ENCODE measurements around the gene PIH1D1. TPM values are rescaled to one million over a fixed set of nuclear protein-coding genes. Genes with fewer than 3 reads are reported as not detected.
A peak's percentile ranks its signal among the peaks of the same experiment; 100 is the strongest.

PIH1D1 gene
- total and polyA plus RNA-seq, 12 donors: 15.7 to 60.0 (median 29.3) TPM

DNA sequence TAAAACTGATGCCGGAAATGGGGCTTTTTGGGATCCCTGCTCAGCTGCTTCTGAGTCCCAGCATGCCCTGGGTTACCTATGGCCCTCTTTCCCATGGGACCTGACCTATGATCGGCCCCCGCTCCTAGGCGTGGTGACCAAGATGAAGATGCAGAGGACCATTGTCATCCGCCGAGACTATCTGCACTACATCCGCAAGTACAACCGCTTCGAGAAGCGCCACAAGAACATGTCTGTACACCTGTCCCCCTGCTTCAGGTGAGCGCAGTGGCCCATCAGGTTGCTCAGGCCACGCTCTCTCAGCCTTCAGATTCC is 46.1 kb upstream of the PIH1D1 start:
- Histone ChIP-seq H3K4me1 (peaks cover 11 to 61% (median 49%) of the 10 kb centered on the region in 9 donors), H3K9me3 (no peaks in the 10 kb centered on the region), H3K27me3 (no peaks in the 10 kb centered on the region), H3K27ac (peak overlapping the region in 2 of 10 donors; percentile 95 to 99), H3K4me3 (peak overlapping the region in 7 of 10 donors; percentile 63 to 97 (median 83)), H3K36me3 (peaks cover 0 to 39% (median 33%) of the 10 kb centered on the region in 9 donors)
- ATAC-seq: no peak
- no peak for DNase-seq
- TF ChIP-seq, protein P1, sequence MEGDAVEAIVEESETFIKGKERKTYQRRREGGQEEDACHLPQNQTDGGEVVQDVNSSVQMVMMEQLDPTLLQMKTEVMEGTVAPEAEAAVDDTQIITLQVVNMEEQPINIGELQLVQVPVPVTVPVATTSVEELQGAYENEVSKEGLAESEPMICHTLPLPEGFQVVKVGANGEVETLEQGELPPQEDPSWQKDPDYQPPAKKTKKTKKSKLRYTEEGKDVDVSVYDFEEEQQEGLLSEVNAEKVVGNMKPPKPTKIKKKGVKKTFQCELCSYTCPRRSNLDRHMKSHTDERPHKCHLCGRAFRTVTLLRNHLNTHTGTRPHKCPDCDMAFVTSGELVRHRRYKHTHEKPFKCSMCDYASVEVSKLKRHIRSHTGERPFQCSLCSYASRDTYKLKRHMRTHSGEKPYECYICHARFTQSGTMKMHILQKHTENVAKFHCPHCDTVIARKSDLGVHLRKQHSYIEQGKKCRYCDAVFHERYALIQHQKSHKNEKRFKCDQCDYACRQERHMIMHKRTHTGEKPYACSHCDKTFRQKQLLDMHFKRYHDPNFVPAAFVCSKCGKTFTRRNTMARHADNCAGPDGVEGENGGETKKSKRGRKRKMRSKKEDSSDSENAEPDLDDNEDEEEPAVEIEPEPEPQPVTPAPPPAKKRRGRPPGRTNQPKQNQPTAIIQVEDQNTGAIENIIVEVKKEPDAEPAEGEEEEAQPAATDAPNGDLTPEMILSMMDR (IDR thresholded peaks at IDR 0.05): no peak
- WGBS, 2 donors: 91 to 94% methylated on average over 12 of the region's 12 CpGs
- intact Hi-C loops (cut with DNase I): loop anchor here in 3 of 10 donors (5.0 kb wide), 3 partner anchors 75 to 380 kb away; partner anchors contain the start of genes AKT1S1 (in 1 of the 3), PRMT1 (in 1 of the 3) and TBC1D17 (in 1 of the 3)

DNA sequence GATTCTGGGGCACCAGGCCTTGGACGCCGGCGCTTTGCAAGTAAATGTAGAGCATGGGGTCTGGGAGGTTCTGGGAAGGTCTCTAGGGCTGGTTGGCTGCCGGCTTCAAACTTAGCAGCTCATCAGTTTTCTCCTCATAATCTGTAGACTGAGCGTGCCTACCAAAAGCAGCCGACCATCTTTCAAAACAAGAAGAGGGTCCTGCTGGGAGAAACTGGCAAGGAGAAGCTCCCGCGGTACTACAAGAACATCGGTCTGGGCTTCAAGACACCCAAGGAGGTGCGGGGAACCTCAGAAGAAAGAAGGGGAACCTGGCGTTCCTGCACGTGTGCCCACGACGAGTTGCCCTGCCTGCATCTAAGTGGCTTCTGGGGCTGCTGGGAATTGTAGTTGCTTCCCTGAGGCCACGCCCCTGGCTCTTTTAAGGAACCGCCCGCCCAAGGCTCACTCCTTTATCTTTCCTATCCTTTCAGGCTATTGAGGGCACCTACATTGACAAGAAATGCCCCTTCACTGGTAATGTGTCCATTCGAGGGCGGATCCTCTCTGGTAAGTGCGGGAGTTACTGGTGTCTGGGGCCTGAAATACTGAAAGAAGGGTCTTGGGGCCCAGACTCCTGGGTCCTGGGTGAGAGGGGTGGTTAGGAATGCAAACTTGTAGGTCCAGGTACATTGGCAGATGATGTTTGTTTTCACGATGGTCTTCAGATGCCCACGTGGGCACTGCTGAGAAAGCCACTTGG is 45.6 kb upstream of the PIH1D1 start:
- WGBS, 2 donors: 22 to 29% methylated on average over 22 of the region's 22 CpGs
- intact Hi-C loops (cut with DNase I): loop anchor here in 3 of 10 donors (5.0 kb wide), 3 partner anchors 75 to 380 kb away; partner anchors contain the start of genes AKT1S1 (in 1 of the 3), PRMT1 (in 1 of the 3) and TBC1D17 (in 1 of the 3)
- DNase-seq (peak; percentile 32 to 56), ATAC-seq (no peak)
- H3K4me1 ChIP-seq: peaks cover 11 to 61% (median 49%) of the 10 kb centered on the region in 9 donors
- H3K4me3 ChIP-seq: peak overlapping the region; percentile 63 to 97 (median 82)
- TF ChIP-seq, protein P1 (IDR thresholded peaks at IDR 0.05): no peak
- H3K36me3 ChIP-seq: peaks cover 0 to 44% (median 38%) of the 10 kb centered on the region in 9 donors
- H3K9me3 ChIP-seq: no peaks in the 10 kb centered on the region
- H3K27ac ChIP-seq: peak overlapping the region; percentile 87 to 99 (median 92)
- H3K27me3 ChIP-seq: no peaks in the 10 kb centered on the region

DNA sequence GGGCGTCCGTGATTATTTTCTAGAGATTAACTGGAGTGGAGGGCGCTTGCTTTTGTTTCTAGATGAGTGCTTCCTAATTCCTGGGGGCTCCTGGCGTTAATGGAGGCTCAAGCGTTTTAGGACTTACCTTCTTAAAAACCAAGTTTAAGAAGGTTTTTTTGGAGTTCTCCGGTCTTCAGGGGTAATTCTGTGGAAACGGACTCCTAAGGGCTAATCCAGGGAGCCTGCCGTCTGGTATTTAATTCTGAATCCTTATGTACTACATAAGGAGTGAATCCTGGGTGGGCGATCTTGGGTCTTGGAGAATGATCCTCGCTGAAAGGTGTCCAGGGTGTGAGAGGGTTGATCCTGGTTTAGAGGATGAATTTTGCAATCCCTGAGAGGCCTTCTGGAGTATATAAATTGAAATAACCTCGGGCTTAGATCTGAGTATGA is 45.0 kb upstream of the PIH1D1 start:
- H3K4me1 ChIP-seq: peaks cover 11 to 60% (median 49%) of the 10 kb centered on the region in 9 donors
- H3K27ac ChIP-seq: peak overlapping the region; percentile 87 to 99 (median 92)
- peak overlapping the region; percentile 63 to 97 (median 82) for H3K4me3 ChIP-seq
- no peak for ATAC-seq
- DNase-seq: no peak
- no peaks in the 10 kb centered on the region for H3K27me3 ChIP-seq
- 0 to 1% methylated on average over 11 of the region's 11 CpGs for WGBS, 2 donors
- intact Hi-C loops (cut with DNase I): loop anchor here in 4 of 10 donors (1.0 to 5.0 kb wide), 4 partner anchors 9 to 381 kb away; partner anchors contain the start of genes AKT1S1 (in 1 of the 4), PRMT1 (in 1 of the 4), RPL13A (in 1 of the 4) and TBC1D17 (in 1 of the 4)
- H3K36me3 ChIP-seq: peaks cover 0 to 51% (median 45%) of the 10 kb centered on the region in 9 donors
- no peaks in the 10 kb centered on the region for H3K9me3 ChIP-seq
- TF ChIP-seq, protein P1 (IDR thresholded peaks at IDR 0.05): no peak

DNA sequence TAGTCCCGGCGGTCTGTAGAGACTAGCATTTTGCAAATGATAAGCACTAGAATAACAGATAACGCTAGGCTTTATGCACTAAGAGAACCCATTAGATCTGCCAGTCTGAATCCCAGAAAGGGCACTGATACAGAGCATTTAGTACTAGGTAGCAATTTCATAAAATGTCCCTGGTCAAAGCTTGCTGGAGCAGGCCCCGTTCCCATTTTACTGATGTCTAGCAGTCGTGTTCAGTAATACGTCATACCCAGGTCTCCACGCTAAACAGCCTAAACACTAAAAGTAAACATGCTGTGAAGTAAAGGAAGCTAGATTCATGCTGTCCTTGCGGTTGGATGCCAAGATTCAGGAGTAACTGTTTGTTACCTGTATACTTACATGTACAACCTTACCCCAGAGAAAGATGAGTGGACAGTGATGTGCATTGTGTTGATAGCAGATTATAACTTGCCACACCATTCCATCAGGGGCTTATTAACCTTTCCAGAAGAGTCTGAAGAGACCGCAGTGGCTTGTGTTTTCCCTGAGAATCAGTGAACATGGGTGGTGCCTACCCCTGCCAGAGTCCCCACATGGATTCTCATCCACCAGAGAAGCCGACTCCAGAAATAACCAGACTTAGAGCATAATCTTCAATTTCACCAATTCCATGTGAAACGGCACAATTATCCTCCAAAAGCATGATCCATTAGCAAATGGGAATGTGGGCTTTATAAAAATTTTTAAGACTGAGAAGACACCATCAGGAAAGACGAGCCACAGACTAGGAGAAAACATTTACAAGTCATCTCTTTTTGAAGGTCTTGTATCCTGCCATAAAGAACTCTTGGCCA is 41.2 kb upstream of the PIH1D1 start:
- Histone ChIP-seq H3K36me3 (peaks cover 12 to 59% (median 46%) of the 10 kb centered on the region in 9 donors), H3K9me3 (no peaks in the 10 kb centered on the region), H3K27ac (peak overlapping the region in 1 of 10 donors; percentile 15), H3K4me1 (peaks cover 22 to 51% (median 42%) of the 10 kb centered on the region in 9 donors), H3K27me3 (no peaks in the 10 kb centered on the region), H3K4me3 (no peak overlapping the region)
- intact Hi-C loops (cut with DNase I): no loop called here
- ATAC-seq (no peak), DNase-seq (no peak)
- TF ChIP-seq, protein P1 (IDR thresholded peaks at IDR 0.05): no peak
- 67 to 71% methylated on average over 12 of the region's 12 CpGs for WGBS, 2 donors

All from heart right ventricle (tissue), 16 donors.